ENCODE measurements around the gene PPP1R1B.
A peak's percentile ranks its signal among the peaks of the same experiment; 100 is the strongest.

Gene PPP1R1B

DNA sequence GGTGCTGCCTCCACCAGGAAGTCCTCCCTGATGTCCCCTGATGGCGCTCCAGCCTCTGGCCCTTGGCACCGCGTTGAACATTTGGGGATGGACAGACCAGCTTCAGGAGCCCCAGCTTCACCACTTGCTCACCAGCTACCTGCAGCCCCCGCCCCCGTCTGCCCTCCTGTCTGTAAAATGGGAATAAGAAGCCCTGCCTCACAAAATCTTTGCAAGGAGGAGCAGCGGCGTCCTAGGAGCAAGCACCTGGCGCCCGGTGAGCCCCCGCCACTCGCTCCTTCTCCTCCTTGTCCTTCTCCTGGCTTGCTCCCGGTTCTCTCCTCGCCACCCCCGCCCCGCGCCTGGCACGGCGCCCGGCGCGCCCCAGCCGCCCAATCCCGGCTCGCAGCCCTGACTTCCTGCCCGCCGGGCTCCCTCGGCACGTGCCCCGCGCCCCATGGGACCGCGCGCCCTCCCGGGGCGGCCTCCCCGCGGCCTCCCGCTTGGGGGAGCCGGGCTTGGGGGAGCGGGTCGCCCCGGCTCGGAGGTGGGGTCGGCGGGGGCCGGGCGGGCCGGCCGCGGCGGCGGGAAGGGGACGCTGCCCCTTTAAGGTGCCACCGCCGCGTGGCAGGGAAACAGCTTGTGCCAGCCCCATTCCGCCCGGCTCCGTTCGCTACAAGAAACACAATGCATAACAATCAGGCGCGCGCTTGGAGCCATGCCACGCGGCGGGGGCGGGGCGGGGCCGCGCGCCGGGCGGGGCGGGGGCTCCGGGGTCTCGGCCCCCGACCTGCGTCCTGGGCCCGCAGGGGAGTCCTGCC is 9.1 kb upstream of the PPP1R1B start:
- DNase-seq, result peak; percentile 41

DNA sequence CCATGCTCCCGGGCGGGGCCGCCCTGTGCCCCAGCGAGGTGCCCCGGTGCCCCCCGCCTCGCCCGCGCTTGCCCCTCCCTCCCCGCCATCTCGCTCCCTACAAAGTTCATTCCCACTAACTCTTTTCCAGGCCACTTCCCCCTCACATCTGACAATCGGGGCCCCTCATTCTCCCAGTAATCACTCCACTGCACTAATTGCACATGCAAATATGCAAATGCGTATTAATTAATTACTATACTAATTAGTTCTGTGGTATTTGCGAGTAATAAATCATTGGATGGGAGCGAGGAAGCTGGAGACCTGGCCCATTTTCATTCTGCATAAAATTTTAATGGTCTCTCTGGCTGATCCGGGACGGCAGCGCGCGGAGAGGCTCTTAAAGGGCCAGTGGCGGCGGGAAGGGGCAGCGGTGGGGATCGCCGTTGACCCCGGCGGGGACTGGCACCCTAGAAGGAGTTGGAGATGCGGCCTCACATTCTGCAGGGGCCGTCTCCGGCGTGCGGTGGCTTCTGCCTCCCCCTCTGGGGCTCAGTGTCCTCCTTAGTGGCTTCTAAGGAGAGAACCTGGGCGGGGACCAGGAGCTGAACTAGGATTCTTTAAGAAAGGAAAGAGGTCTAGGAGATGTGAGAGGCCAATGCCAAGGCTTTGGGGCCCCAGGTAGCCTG is 8.4 kb upstream of the PPP1R1B start:
- DNase-seq, result no peak

DNA sequence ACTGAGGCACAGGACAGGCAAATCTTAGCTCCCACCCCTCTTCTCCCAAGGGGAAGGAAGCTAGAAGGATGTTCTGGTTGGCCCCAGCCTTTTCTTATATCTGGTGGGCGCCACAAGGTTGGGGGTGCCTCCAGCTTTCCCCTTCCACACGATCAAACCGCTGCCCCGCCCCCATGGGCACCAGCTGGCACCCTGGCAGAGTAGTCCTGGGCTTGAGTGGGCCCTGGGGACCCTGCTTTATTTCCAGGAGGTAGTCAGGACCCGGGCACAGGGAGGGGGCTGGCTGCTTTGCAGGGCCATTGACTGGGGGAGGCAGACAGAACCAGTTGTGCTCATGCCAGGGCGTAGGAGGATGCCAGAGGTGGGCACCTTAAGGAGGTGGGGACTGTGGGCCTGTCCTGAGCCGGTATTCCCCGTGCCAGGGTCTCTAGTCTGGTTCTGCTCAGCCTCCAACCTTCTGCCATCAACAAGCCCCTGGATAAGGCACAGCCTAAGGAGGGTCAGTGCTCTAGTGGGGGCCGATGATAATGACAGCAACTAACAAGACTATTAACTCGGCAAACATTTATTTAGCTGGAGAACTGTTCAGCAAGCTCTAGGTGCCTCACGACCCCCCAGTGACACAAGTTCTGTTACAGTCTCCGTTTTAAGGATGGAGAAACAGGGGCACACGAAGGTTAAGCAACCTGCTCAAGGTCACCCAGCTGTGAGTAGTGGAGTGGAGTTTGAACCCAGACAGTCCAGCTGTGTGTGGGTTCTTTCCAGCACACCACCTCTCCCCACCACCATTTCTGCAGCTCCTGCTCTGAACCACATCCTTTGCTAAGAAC is 7.6 kb upstream of the PPP1R1B start:
- DNase-seq, result no peak

DNA sequence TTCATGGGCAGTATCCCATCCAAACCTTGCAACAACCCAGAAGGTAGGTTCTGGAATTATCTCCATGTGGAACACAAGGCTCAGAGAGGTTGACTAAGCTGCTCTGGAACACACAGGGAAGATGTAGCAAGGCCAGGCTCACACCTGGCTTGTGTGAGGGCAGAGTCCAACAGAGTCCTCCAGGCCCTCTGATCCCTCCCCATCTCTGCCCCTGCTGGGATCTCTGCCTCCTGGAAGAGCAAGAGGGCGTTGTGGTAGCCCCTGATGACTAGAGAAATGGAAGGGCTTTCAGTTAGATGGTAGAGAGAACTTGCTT is 7.0 kb upstream of the PPP1R1B start:
- no peak for DNase-seq

DNA sequence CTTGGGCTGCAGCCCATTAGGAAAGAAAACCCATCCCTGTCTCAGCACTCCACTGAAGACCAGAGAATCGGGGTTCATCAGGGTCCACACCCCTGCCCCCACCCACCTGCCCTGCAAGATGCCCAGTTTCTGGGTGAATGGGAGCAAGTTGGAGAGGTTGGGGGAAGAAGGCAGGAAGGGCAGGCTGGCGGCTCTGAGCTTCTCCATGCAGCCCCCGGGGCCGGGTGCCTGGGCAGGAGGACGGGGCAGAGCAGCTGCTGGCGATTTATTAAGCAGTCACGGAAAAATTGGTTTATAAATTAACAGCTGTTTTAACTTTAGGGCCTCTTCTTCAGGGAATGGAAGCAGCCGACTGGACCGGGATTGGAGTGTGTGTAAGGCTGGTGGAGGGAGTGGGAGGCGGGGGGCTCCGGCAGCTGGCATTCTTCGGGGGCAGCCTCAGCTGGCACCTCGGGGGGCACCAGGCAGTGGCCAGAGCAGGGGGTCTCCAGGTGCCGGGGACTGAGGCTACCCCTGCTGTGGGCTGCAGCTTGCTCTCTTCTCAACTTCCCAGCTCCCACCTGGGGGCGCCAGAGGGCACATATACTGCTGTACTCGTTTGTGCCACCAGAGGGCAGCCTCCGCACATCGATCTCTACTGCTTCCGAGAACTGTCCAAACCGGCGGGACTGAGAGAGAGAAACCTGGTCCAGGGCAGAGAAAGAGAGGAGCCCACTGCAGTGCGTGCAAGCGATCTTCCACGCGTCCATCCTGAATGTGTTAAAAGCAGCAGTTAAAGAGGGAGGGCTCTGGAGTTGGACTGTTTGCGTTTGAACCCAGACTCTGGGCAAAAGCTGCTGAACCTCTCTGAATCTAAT is 5.0 kb upstream of the PPP1R1B start:
- DNase-seq, result peak; percentile 78

DNA sequence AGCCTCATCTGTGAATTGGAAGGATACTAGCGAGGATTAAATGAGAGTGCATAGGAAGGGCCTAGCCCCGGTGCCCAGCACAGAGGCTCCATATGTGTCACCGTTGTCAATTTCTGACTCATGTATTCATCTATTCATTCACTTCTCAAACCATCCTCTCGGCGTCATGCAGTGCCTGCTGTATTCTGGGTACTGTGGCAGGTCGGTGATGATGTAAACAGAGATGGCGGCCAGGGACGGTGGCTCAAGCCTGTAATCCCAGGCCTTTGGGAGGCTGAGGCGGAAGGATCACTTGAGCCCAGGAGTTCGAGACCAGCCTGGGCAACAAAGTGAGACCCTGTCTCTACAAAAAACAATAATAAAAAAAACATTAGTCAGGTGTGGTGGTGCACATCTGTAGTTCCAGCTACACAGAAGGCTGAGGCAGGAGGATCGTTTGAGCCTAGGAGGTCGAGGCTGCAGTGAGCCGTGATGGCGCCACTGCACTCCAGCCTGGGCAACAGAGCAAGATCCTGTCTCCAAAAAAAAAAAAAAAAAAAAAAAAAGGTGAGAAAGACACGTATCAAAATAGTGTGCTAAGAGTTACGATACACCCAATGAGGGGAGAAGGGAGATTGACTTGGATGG is 4.3 kb upstream of the PPP1R1B start:
- no peak for DNase-seq

DNA sequence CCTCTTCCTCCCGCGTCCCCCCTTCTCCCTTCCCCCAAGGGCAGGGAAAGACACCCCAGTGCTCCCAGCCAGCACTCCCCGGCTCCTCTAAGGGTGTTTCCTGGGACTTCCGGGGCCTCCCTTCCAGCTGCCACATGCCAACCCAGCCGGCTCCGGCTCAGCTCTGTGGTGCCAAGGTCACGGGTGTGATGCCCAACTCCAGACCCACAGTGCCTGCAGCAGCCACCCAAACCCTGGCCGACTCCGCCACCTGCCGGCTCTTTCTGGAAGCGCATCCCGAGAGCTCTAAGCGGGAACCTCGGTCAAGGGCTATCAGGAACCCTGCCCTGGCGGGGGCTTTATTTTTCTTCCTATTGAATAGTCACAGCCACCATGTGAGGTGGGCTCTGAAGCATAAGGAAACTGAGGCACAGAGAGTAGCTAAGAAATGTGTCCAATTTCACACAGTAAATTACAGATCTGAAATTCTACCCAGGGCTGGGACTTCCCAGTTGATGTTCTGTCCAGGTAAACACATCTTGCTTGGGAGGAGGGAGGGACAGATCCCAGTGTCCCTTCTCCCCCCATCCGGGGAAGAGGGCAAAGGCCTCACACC is 3.3 kb upstream of the PPP1R1B start:
- DNase-seq, result peak; percentile 59

DNA sequence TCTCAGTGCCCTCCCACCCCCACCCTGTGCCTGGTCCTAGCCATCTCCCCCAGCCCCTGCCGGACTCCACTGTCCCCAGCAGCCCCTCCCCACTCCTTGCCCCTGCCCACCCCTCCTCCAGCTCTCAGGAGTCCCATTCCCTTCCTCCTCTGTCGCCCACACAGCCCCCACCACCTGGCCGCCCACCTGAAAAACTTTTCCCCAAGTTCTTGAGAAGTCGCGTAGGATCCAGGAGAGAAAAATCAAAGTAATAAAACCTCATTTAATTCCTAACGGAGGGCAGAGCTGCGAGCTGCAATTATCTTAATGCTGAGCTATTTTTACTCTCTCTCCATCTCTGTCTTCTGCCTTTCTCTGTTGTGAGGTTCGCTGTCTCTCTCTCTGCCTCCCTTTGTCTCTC is 2.4 kb upstream of the PPP1R1B start:
- DNase-seq, result no peak

DNA sequence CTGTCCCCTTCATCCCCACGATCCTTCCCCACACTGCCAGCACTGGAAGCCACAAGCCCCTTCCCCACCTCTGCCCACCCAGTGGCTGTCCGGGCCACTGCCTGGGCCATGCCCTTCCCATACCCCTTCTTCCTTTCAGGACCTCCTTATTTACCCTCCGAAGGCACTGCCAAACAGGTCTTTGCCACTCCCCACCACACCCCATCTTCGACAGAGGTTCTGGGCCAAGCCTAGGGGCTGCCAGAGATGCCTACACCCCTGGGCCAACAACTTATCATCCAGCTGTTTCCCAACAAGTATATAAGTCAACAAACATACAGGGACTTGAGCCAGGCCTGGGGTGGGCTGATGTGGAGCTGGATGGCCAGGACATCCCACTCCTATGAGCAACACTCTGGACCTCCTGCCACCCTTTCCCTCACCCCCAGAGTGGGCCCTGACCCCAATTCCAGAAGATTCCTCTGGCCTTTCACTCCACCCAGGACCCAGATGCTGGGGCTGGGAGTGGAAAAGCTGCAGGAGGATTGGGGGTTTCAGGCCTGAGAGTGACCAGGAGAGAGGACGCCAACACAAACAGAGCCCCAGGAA is 1.5 kb upstream of the PPP1R1B start:
- no peak for DNase-seq

DNA sequence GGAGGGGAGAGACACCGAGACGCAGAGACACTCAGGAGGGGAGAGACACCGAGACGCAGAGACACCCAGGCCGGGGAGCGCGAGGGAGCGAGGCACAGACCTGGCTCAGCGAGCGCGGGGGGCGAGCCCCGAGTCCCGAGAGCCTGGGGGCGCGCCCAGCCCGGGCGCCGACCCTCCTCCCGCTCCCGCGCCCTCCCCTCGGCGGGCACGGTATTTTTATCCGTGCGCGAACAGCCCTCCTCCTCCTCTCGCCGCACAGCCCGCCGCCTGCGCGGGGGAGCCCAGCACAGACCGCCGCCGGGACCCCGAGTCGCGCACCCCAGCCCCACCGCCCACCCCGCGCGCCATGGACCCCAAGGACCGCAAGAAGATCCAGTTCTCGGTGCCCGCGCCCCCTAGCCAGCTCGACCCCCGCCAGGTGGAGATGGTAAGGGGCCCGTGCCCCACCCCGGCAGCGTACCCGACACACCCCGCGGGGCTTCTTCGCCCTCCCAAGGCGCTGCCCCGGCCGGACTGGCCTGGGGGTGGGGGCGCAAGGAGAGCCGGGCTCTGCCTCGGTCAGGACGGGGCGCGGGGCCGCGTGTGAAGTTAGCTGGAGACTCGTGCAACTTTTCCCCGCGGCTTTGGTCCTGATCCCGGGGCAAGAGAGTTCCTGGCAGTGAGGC is 427 bp downstream of the PPP1R1B start:
- DNase-seq, result no peak

DNA sequence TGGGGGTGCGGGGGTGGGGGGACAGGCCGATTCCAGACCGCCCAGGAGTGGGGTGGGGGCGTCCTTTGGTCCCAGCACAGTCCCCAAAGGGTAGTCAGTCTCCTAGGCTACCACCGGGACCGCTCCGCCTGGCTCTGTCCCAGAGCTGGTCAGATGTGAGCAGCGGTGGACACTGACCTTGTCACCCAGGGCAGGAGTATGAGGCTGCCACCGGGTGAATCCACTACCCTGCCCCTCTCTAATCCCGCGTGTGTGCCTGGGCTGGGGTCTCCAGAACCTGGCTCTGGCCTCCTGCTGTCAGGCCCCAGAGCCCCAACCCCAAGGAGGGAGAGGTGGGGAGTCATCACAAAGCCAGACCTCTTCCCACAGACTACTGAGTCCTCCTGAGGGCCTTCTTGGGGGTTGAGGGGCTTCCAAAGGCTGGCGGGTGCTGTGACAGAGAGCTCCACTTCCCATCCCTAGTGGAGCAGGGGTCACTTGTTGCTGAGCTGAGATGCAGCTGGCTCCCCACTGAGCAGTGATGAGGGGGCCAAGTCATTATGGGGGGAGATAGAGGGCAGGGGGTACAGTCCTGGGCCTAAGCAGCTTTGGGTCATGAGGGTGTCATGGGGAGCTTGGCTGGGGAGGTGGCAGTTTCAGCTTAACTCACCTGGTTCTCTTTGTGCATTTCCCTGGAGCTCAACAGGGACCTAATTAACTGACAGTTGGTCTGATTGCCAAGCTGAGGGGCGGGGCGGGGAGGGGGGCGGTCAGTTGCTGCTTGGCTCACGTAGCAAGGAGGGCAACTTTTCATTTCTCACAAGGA is 1.2 kb downstream of the PPP1R1B start:
- DNase-seq, result no peak

DNA sequence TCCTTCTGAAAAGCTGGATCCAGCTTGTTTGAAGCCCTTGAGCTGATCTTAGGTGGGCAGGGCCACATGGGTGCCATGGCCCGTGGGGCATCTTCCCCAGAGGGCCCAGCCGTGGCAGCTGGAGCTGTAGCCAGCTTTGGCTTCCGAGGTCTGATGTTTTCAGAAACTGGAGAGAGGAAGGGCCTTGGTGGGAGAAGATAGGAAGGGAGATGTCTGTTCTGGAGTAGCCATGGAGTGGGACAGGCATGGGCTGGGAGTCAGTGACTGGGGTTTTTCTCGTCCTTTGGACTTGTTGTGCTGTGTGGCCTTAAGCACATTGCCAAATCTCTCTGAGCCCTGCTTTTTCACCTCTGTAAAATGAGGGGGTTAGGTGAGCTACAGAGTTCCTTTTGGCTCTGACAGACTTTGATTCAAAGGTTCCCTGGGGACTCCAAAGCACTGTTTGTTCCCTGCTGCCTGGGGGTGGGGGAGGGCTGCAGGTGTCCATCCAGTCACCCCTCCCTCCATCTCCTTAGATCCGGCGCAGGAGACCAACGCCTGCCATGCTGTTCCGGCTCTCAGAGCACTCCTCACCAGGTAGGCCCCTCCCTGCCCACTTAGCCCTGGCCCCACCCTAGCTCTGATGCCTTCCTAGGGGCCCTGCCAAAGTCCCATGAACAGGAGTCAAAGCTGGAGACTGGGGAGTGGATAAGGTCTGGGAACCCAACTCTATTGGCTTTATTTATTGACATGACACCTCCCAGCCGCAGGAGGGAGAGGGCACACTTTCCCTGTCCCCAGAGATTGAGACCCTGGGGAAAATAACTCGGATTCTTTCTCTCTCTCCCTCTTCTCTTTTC is 2.1 kb downstream of the PPP1R1B start:
- DNase-seq, result no peak

DNA sequence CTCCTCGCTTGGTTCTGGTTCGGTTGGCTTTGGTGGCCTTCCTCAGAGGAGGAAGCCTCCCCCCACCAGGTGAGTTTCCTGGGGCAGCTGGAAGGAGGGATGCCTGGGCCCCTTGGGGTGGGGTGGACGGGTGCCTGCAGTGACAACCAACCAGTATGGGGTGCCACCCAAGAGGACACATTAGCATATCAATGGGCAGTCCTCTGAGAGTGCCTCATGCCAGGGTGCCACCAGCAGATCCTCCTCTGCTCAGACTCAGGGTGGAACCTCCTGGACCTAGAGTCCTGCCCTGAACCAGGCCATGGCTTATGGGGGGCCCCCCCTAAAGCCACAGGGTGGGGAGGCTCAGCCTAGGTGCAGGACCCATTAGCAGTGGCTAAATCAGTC is 2.7 kb downstream of the PPP1R1B start:
- no peak for DNase-seq

DNA sequence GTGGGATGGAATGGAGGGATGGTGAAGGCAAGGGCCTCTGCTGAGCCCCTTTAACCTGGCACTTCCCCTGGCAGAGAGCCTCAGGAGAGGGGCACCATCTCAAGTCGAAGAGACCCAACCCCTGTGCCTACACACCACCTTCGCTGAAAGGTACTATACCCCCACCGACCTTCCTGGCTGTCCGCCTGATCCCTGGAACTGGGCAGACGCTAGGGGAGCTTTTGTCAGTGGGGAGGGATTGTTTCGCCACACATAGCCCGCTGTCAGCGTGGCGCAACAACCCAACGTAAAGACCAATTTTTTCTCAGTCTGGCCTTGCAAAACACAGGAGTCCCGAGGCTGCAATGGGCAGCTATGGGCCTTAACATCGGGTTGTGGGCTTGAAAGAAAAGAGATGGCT is 3.1 kb downstream of the PPP1R1B start:
- peak; percentile 80 for DNase-seq

DNA sequence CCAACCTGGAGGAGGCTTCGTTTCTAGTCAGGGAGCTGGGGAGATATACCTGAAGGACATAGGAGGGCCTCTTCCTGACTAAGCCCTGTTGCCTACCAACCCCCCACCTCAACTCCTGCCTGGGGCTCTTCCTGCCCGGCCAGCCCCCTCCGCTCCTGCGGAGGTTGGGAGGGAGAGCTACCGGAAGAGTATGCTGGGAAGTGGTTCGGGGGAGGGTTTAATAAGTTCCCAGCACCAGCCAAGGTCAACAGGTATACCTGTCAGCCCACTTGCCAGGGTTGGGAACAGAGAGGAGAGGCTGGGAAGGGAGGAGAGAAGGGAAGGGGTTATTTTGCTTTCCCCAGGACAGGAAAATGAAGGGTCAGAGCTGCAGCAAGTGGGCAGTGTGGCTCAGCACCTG is 4.7 kb downstream of the PPP1R1B start:
- DNase-seq, result no peak

DNA sequence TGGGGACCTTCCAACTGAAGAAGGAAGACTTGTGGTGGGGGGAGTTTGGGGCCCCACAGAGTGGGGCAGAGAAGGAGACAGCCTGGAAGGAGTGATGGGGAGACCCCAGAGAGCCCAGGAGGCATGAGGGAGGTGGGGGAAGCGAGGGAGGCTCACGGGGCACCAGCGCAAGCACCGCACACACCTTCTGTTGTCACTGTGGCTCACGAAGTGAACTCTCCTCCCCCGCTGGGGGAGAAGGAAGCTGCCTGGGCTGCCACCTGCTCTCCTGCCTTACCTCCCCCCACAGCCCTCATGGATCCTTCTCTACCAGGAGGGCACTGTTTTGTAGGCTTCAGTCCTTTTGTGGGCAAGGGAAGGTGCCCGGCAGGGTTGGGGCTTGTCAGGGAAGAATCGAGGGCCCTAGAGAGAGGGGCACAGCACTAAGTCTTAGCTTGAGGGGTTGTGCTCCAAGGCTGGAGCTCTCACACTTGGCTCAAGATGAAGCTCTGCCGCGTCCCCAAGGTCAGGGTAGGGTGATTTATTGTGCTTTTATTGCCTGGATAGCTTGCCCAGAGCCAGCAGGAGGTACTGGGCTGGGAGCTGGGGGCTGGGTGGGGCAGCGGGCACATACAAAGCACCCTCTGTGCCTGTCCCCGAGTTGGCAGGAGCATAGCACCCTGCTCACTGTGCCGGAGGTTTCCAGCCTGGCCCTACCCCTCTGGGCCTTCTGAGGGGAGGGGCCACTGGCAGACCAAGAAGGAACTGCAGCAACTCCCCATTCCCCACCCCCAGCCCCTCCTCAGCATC is 5.6 kb downstream of the PPP1R1B start:
- DNase-seq, result no peak

DNA sequence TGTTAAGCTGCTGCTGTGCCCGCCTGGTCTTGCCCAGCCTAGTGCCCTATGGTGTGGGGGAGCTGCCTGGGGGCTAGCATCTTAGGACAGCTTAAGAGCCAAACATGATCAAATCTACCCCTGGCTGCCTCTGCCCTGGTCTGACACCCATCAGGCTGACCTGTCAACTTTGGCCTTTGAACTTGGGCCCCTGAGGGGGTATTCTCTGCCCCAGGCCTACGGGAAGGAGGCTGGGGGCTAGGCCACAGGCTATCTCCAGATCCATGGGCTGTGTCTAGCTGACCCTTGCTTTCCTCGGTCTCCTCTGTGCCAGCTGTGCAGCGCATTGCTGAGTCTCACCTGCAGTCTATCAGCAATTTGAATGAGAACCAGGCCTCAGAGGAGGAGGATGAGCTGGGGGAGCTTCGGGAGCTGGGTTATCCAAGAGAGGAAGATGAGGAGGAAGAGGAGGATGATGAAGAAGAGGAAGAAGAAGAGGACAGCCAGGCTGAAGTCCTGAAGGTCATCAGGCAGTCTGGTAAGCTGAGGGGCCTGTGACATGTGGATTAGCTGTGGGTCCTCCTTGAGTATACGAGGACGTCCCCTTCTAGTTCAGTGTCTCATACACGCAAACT is 6.9 kb downstream of the PPP1R1B start:
- no peak for DNase-seq

DNA sequence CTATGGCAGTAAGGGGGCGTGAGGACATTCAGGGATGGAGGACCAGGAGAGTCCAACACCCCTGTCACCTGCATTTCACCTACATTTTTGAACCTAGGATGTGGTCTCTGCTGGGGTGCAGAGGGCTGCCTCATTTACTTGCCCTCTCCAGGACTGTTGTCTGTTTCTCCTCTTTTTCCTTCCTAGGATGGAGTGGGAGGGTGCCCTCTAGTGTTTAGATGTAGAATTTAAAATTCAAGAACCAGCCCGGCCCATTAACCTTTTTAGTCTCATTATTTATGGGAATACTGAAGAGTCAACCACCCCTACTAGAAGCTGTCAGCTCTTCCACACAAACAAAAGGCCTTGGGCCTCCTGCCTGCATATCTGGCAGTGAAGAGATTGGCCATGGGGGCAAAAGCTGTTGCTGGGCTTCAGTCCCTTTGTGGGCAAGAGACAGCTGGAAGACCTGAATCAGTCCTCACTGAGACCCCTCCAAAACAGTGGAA is 7.7 kb downstream of the PPP1R1B start:
- DNase-seq, result no peak
